IMR-90 (cell line): Measurements from ENCODE around the gene MRPS7. TPM values are rescaled to one million over a fixed set of nuclear protein-coding genes. Genes with fewer than 3 reads are reported as not detected.

Experiments used
- ATAC-seq: fragments of 200-7000 bp; cut with Tn5 transposase; 2 replicates; pipeline ENCODE4 v1.9.1; 2020; ENCODE audit warnings: low read depth, mild to moderate bottlenecking, moderate library complexity
- BruUV-seq: library from RNA; stranded (reverse); fragments of 400-500 nt; replicated peaks from 2 replicates; lab custom pipeline; 2021; lab: Mats Ljungman, UMichigan
- CTCF ChIA-PET: fragments of 300-600 bp; formaldehyde crosslinking; extraction: SDS; loops from one replicate; lab custom pipeline; 2021; ENCODE audit warnings: antibody characterized with exemption; lab: Yijun Ruan, JAX
- POLR2A ChIA-PET: fragments of 300-600 bp; sonication (Branson Sonifier 250); formaldehyde crosslinking; loops from one replicate; lab custom pipeline; 2022; ENCODE audit warnings: antibody characterized with exemption; ENCODE audit not compliant: unreplicated experiment; lab: Charles Lee
- DNase-seq: peaks from one replicate; pipeline ENCODE4 v3.0.0; 2013
- H2AFZ ChIP-seq: replicated peaks from 2 replicates; pipeline ENCODE3; 2013; ENCODE audit warnings: low read length, mild to moderate bottlenecking; ENCODE audit not compliant: poor library complexity
- H2AK5ac ChIP-seq: 2 replicates; pipeline ENCODE4 v1.6.1; 2013; ENCODE audit warnings: low read depth, low read length, inconsistent platforms
- H2AK9ac ChIP-seq: replicated peaks from 2 replicates; pipeline ENCODE3; 2013; ENCODE audit warnings: mild to moderate bottlenecking, low read depth, low read length, moderate library complexity; ENCODE audit not compliant: poor library complexity
- H2BK120ac ChIP-seq: 2 replicates; pipeline ENCODE4 v1.6.1; 2013; ENCODE audit warnings: low read depth, low read length, inconsistent platforms
- H2BK15ac ChIP-seq: 3 replicates; pipeline ENCODE4 v1.6.1; 2013; ENCODE audit warnings: low read depth, low read length, inconsistent platforms
- H2BK20ac ChIP-seq: 2 replicates; pipeline ENCODE4 v1.6.1; 2013; ENCODE audit warnings: low read depth, mild to moderate bottlenecking, inconsistent platforms, low read length, moderate library complexity
- H2BK5ac ChIP-seq: 2 replicates; pipeline ENCODE4 v1.6.1; 2013; ENCODE audit warnings: mild to moderate bottlenecking, low read depth, low read length, inconsistent platforms; ENCODE audit not compliant: poor library complexity, severe bottlenecking
- H3K14ac ChIP-seq: replicated peaks from 2 replicates; pipeline ENCODE4 v1.6.1; 2013; ENCODE audit warnings: low read depth, low read length, inconsistent platforms
- H3K18ac ChIP-seq: 2 replicates; pipeline ENCODE4 v1.6.1; 2013; ENCODE audit warnings: low read depth, low read length, control low read depth
- H3K23ac ChIP-seq: 2 replicates; pipeline ENCODE4 v1.6.1; 2013; ENCODE audit warnings: low read depth, low read length, inconsistent platforms
- H3K27ac ChIP-seq: 2 replicates; pipeline ENCODE4 v1.5.1; 2013; ENCODE audit warnings: mild to moderate bottlenecking, control low read depth, low read length; ENCODE audit not compliant: insufficient read depth
- H3K27me3 ChIP-seq: 2 replicates; pipeline ENCODE4 v1.6.1; 2013; ENCODE audit warnings: low read length; ENCODE audit not compliant: control insufficient read depth, insufficient read depth
- H3K36me3 ChIP-seq: 2 replicates; pipeline ENCODE4 v1.6.1; 2013; ENCODE audit warnings: low read length, mixed read lengths; ENCODE audit not compliant: control insufficient read depth, insufficient read depth
- H3K4ac ChIP-seq: 2 replicates; pipeline ENCODE4 v1.6.1; 2013; ENCODE audit warnings: low read depth, low read length, inconsistent platforms
- H3K4me1 ChIP-seq: 2 replicates; pipeline ENCODE4 v1.6.1; 2013; ENCODE audit warnings: low read length, mixed read lengths; ENCODE audit not compliant: control insufficient read depth, insufficient read depth
- H3K4me2 ChIP-seq: 2 replicates; pipeline ENCODE4 v1.6.1; 2013; ENCODE audit warnings: low read depth, mild to moderate bottlenecking, control low read depth, low read length, moderate library complexity
- H3K4me3 ChIP-seq: 2 replicates; pipeline ENCODE4 v1.5.1; 2013; ENCODE audit warnings: low read depth, mild to moderate bottlenecking, control low read depth, low read length, moderate library complexity; ENCODE audit not compliant: insufficient read depth
- H3K56ac ChIP-seq: 2 replicates; pipeline ENCODE4 v1.6.1; 2013; ENCODE audit warnings: low read length, inconsistent platforms; ENCODE audit not compliant: insufficient read depth; ENCODE audit errors: extremely low read depth
- H3K79me1 ChIP-seq, 2 experiments: 2 replicates each; pipeline ENCODE4 v1.6.1; 2013; ENCODE audit warnings: low read length in 2 of 2, inconsistent platforms in 1 of 2, low read depth in 1 of 2
- H3K9ac ChIP-seq: 2 replicates; pipeline ENCODE4 v1.6.1; 2013; ENCODE audit warnings: low read depth, low read length, control low read depth
- H3K9me1 ChIP-seq: 2 replicates; pipeline ENCODE4 v1.6.1; 2013; ENCODE audit warnings: low read length, inconsistent platforms; ENCODE audit not compliant: insufficient read depth
- H3K9me3 ChIP-seq: 2 replicates; pipeline ENCODE4 v1.6.1; 2013; ENCODE audit warnings: low read length; ENCODE audit not compliant: control insufficient read depth, insufficient read depth
- H4K20me1 ChIP-seq: 2 replicates; pipeline ENCODE4 v1.6.1; 2013; ENCODE audit warnings: low read length, inconsistent platforms; ENCODE audit not compliant: insufficient read depth
- H4K5ac ChIP-seq: 2 replicates; pipeline ENCODE4 v1.6.1; 2013; ENCODE audit warnings: mild to moderate bottlenecking, low read depth, low read length, control low read depth
- H4K8ac ChIP-seq, 2 experiments: 2 replicates each; pipeline ENCODE4 v1.6.1; 2013; ENCODE audit warnings: low read depth in 2 of 2, low read length in 2 of 2, control low read depth in 1 of 2, inconsistent platforms in 1 of 2
- H4K91ac ChIP-seq: 2 replicates; pipeline ENCODE4 v1.6.1; 2013; ENCODE audit warnings: low read depth, low read length, inconsistent platforms; ENCODE audit not compliant: insufficient read depth
- POLR2A ChIP-seq: IDR thresholded peaks from 2 replicates; pipeline ENCODE4 v1.6.1; 2012; ENCODE audit warnings: mild to moderate bottlenecking, low read depth, low read length
- WGBS, 2 experiments: methylation state at CpG; one replicate each; pipeline versions ENCODE4 v1.1.5 to v1.1.7; 2013; ENCODE audit warnings: missing lambda C conversion rate in 2 of 2; ENCODE audit not compliant: insufficient read length in 1 of 2; ENCODE audit errors: extremely low coverage in 2 of 2; 5-methylcytosine and 5-hydroxymethylcytosine counted together
- dilution Hi-C: fragments of 300-500 bp; cut with HindIII; formaldehyde crosslinking; loops from one replicate; pipeline ENCODE4 v1.14.3; 2018; ENCODE audit warnings: low sequenced_read_pairs; ENCODE audit not compliant: unreplicated experiment
- in situ Hi-C: fragments of 300-500 bp; cut with MboI; formaldehyde crosslinking; loops from 3 replicates; pipeline ENCODE4 v1.14.3; 2019; ENCODE audit warnings: low sequenced_read_pairs, inconsistent platforms, mixed read lengths
- intact Hi-C: fragments of 100-400 bp; cut with micrococcal nuclease; formaldehyde crosslinking; loops from 2 replicates; pipeline ENCODE4 v1.10.0; 2022
- polyA plus RNA-seq, 3 experiments: library from polyadenylated mRNA; depleted of rRNA; stranded (reverse); fragments of >200 nt; gene quantifications; 2 replicates each; pipeline ENCODE4 v1.2.3, GENCODE V29; 2012; ENCODE audit warnings: low replicate concordance in 1 of 3
- total RNA-seq: library from RNA; depleted of rRNA; stranded (reverse); fragments of >200 nt; gene quantifications from 2 replicates; pipeline ENCODE4 v1.2.3, GENCODE V29; 2012
- TF ChIP-seq, protein P1 (sequence below): conservative IDR thresholded peaks from 2 replicates; pipeline ENCODE4 v1.5.1; 2012; ENCODE audit warnings: mild to moderate bottlenecking, low read depth, low read length, improper control_type of control experiment

MRPS7 gene
- total and polyA plus RNA-seq, 2 of the 4 experiments (the other 2 are of a cell fraction): 55.9 to 60.5 TPM

DNA sequence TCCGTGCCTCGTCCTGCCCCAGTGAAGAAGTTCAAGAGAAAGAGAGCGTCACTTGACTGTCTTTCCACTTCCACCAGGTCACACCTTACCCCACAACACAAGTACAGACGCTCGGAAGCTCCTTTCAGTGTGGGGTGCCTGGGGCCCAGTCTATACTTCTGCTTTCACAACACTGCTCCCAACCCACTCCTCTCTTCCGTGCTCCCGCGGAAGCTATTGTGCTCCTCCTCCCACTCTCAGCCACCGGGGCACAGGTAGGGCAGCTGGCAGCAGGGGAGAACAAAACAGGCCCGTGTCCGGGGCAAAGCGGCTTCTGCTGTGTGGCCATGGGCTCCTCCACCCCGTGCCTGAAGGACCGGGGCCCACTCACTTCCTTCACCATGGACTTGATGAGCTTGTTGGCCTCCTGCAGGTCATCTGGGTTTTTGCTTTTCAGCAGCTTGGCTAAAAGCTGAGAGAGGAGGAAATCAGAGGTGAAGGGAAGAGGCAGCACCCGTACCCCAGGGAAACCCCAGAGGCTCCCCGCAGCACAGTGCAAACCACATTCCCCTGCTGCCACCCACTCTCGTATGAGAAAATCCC lies 19.1 kb upstream of the MRPS7 start:
- peaks cover 85% of the 10 kb centered on the region for H3K36me3 ChIP-seq
- H3K9me1 ChIP-seq: no peaks in the 10 kb centered on the region
- ChIA-PET CTCF (no interaction called here), POLR2A (no interaction called here)
- H3K4ac ChIP-seq: no peak overlapping the region
- ATAC-seq (no peak), DNase-seq (no peak)
- H3K23ac ChIP-seq: no peak overlapping the region
- no peak overlapping the region for H3K18ac ChIP-seq
- H3K79me1 ChIP-seq: peaks cover 2 to 14% of the 10 kb centered on the region in 2 experiments; a peak in 3 of 4 replicates
- H3K27me3 ChIP-seq: no peaks in the 10 kb centered on the region
- H3K27ac ChIP-seq: no peak overlapping the region
- H2AK9ac ChIP-seq: no peak overlapping the region
- no peak overlapping the region for H2BK120ac ChIP-seq
- TF ChIP-seq, protein P1, sequence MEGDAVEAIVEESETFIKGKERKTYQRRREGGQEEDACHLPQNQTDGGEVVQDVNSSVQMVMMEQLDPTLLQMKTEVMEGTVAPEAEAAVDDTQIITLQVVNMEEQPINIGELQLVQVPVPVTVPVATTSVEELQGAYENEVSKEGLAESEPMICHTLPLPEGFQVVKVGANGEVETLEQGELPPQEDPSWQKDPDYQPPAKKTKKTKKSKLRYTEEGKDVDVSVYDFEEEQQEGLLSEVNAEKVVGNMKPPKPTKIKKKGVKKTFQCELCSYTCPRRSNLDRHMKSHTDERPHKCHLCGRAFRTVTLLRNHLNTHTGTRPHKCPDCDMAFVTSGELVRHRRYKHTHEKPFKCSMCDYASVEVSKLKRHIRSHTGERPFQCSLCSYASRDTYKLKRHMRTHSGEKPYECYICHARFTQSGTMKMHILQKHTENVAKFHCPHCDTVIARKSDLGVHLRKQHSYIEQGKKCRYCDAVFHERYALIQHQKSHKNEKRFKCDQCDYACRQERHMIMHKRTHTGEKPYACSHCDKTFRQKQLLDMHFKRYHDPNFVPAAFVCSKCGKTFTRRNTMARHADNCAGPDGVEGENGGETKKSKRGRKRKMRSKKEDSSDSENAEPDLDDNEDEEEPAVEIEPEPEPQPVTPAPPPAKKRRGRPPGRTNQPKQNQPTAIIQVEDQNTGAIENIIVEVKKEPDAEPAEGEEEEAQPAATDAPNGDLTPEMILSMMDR: no peak
- TF ChIP-seq POLR2A: no peak
- H4K5ac ChIP-seq: no peak overlapping the region
- in situ Hi-C loops: no loop called here
- H2BK15ac ChIP-seq: no peak overlapping the region
- intact Hi-C loops: no loop called here
- no peak overlapping the region for H3K4me3 ChIP-seq
- no peak overlapping the region for H2AK5ac ChIP-seq
- H2BK5ac ChIP-seq: no peak overlapping the region
- no peak overlapping the region for H4K91ac ChIP-seq
- no peak overlapping the region for H3K14ac ChIP-seq
- WGBS, 2 experiments: 96% methylated on average over 7 of the region's 17 CpGs; no CpG with 5 or more reads in 1 of the 2 experiments
- H2BK20ac ChIP-seq: no peak overlapping the region
- dilution Hi-C loops: no loop called here
- H3K9me3 ChIP-seq: no peaks in the 10 kb centered on the region
- BruUV-seq: no TSS peak
- H2AFZ ChIP-seq: no peak overlapping the region
- H3K56ac ChIP-seq: no peak overlapping the region
- no peak overlapping the region for H3K4me2 ChIP-seq
- no peak overlapping the region for H3K9ac ChIP-seq
- no peaks in the 10 kb centered on the region for H3K4me1 ChIP-seq
- no peak overlapping the region for H4K8ac ChIP-seq
- peaks cover 17% of the 10 kb centered on the region for H4K20me1 ChIP-seq
